B cell (primary cell): ENCODE results near the gene TENT4B. TPM values are rescaled to one million over a fixed set of nuclear protein-coding genes. Genes with fewer than 3 reads are reported as not detected.

Experiments used
- ATAC-seq: fragments of 200-7000 bp; cut with Tn5 transposase; one replicate; pipeline ENCODE4 v1.10.0; 2021; ENCODE audit warnings: low read depth, mild to moderate bottlenecking, moderate number of reproducible peaks, moderate library complexity
- CTCF ChIA-PET: fragments of 350-600 bp; sonication (Branson Sonifier 250); formaldehyde crosslinking; loops from one replicate; lab custom pipeline; 2021; ENCODE audit warnings: antibody characterized with exemption, inconsistent platforms; lab: Charles Lee
- POLR2A ChIA-PET: fragments of 350-600 bp; sonication (Branson Sonifier 250); formaldehyde crosslinking; loops from one replicate; lab custom pipeline; 2021; ENCODE audit warnings: antibody characterized with exemption; lab: Charles Lee
- DNase-seq: peaks from one replicate; pipeline ENCODE4 v3.0.0; 2013
- H2AFZ ChIP-seq: 2 replicates; pipeline ENCODE4 v1.6.1; 2012; ENCODE audit warnings: mild to moderate bottlenecking, low read depth, low read length; ENCODE audit not compliant: insufficient read depth, poor library complexity, severe bottlenecking
- H3K27ac ChIP-seq, 2 donors: 1 replicate in 1 of 2; 2 replicates in 1 of 2; pipeline ENCODE4 v1.5.1; 2012 to 2013; ENCODE audit warnings: low read length in 2 of 2, mild to moderate bottlenecking in 2 of 2, moderate library complexity in 1 of 2
- H3K27me3 ChIP-seq, 4 experiments: fragments of 200-600 bp in 1 of 4; sonication (generic) in 1 of 4; replicated peaks in 1 of 4; 1 replicate in 2 of 4; 2 replicates in 2 of 4; pipeline versions ENCODE4 v1.6.1 to v1.7.0; 2013 to 2016; ENCODE audit warnings: low read length in 3 of 4, mild to moderate bottlenecking in 2 of 4, mixed read lengths in 1 of 4, moderate library complexity in 1 of 4; ENCODE audit not compliant: insufficient read depth in 4 of 4, control insufficient read depth in 3 of 4; ENCODE audit errors: control extremely low read depth in 1 of 4
- H3K36me3 ChIP-seq, 2 experiments: replicated peaks in 1 of 2; 1 replicate in 1 of 2; 2 replicates in 1 of 2; pipeline versions ENCODE4 v1.6.1 to v1.7.1; 2013; ENCODE audit warnings: low read length in 1 of 2; ENCODE audit not compliant: insufficient read depth in 2 of 2, control insufficient read depth in 1 of 2; ENCODE audit errors: control extremely low read depth in 1 of 2, extremely low read depth in 1 of 2
- H3K4me1 ChIP-seq, 2 donors: fragments of 200-600 bp in 1 of 2; sonication (generic) in 1 of 2; 1 replicate in 1 of 2; 2 replicates in 1 of 2; pipeline versions ENCODE4 v1.5.1 to v1.6.1; 2013 to 2017; ENCODE audit warnings: low read length in 2 of 2; ENCODE audit not compliant: control insufficient read depth in 2 of 2, insufficient read depth in 2 of 2
- H3K4me2 ChIP-seq: replicated peaks from 2 replicates; pipeline ENCODE3; 2012; ENCODE audit warnings: mild to moderate bottlenecking, low read depth, low read length; ENCODE audit not compliant: poor library complexity, severe bottlenecking
- H3K4me3 ChIP-seq, 5 experiments: fragments of 200-600 bp in 1 of 5; sonication (generic) in 1 of 5; 1 replicate in 3 of 5; 2 replicates in 2 of 5; pipeline versions ENCODE4 v1.5.1 to v1.7.0; 2011 to 2016; ENCODE audit warnings: low read length in 4 of 5, mild to moderate bottlenecking in 4 of 5, low read depth in 2 of 5, control low read depth in 1 of 5, moderate library complexity in 1 of 5; ENCODE audit not compliant: insufficient read depth in 1 of 5; ENCODE audit errors: control extremely low read depth in 1 of 5, extremely low read depth in 1 of 5
- H3K79me2 ChIP-seq: fragments of 200-600 bp; sonication (generic); one replicate; pipeline ENCODE4 v1.6.0; 2016; ENCODE audit warnings: low read length; ENCODE audit not compliant: control insufficient read depth, insufficient read depth
- H3K9ac ChIP-seq: fragments of 200-600 bp; sonication (generic); 2 replicates; pipeline ENCODE4 v1.6.1; 2017; ENCODE audit warnings: mild to moderate bottlenecking, low read length, moderate library complexity
- H3K9me3 ChIP-seq, 3 donors: one replicate each; pipeline versions ENCODE4 v1.6.1 to v1.7.1; 2013; ENCODE audit warnings: low read length in 2 of 3; ENCODE audit not compliant: control insufficient read depth in 2 of 3, insufficient read depth in 1 of 3; ENCODE audit errors: control extremely low read depth in 1 of 3
- H4K20me1 ChIP-seq: 2 replicates; pipeline ENCODE4 v1.6.0; 2012; ENCODE audit warnings: mild to moderate bottlenecking, low read length; ENCODE audit not compliant: insufficient read depth, control insufficient read depth, poor library complexity, severe bottlenecking
- H3K27ac Mint-ChIP-seq: one replicate; pipeline ENCODE4 v1.8.0; 2021; ENCODE audit warnings: mixed read lengths
- H3K27me3 Mint-ChIP-seq: one replicate; pipeline ENCODE4 v1.8.0; 2021; ENCODE audit warnings: mixed read lengths
- H3K4me1 Mint-ChIP-seq: one replicate; pipeline ENCODE4 v1.8.0; 2021; ENCODE audit warnings: mixed read lengths
- H3K4me3 Mint-ChIP-seq: one replicate; pipeline ENCODE4 v1.8.0; 2021; ENCODE audit warnings: mixed read lengths
- H3K9me3 Mint-ChIP-seq: one replicate; pipeline ENCODE4 v1.8.0; 2022; ENCODE audit warnings: mixed read lengths; ENCODE audit not compliant: insufficient read depth
- EZH2 ChIP-seq: IDR thresholded peaks from 2 replicates; pipeline ENCODE4 v1.6.1; 2012; ENCODE audit warnings: borderline replicate concordance, low read depth, mild to moderate bottlenecking, moderate library complexity, low read length; ENCODE audit not compliant: insufficient read depth, poor library complexity, severe bottlenecking
- WGBS: methylation state at CpG from one replicate; pipeline ENCODE4 v1.1.5; 2013; ENCODE audit warnings: missing lambda C conversion rate; ENCODE audit not compliant: insufficient coverage; 5-methylcytosine and 5-hydroxymethylcytosine counted together
- intact Hi-C: fragments of 100-400 bp; cut with micrococcal nuclease; formaldehyde crosslinking; loops from one replicate; pipeline ENCODE4 v1.10.0; 2022
- polyA plus RNA-seq: library from polyadenylated mRNA; depleted of rRNA; stranded (reverse); fragments of >200 nt; gene quantifications from 2 replicates; pipeline ENCODE4 v1.2.3, GENCODE V29; 2012
- total RNA-seq, 2 donors: library from RNA; stranded (reverse); fragments of 120-200 nt in 1 of 2; gene quantifications; 1 replicate in 1 of 2; 2 replicates in 1 of 2; pipeline versions ENCODE4 v1.2.3 to v1.2.4, GENCODE V29; 2013 to 2022
- TF ChIP-seq, protein P1 (sequence below): fragments of 200-600 bp; IDR thresholded peaks from one replicate; pipeline ENCODE4 v1.8.0; 2022; ENCODE audit warnings: antibody characterized with exemption, mild to moderate bottlenecking

The TENT4B gene
- total and polyA plus RNA-seq, 2 donors (not counting 1 experiment from before 2014, with no cell fraction given) = 6.1 to 17.1 TPM

DNA sequence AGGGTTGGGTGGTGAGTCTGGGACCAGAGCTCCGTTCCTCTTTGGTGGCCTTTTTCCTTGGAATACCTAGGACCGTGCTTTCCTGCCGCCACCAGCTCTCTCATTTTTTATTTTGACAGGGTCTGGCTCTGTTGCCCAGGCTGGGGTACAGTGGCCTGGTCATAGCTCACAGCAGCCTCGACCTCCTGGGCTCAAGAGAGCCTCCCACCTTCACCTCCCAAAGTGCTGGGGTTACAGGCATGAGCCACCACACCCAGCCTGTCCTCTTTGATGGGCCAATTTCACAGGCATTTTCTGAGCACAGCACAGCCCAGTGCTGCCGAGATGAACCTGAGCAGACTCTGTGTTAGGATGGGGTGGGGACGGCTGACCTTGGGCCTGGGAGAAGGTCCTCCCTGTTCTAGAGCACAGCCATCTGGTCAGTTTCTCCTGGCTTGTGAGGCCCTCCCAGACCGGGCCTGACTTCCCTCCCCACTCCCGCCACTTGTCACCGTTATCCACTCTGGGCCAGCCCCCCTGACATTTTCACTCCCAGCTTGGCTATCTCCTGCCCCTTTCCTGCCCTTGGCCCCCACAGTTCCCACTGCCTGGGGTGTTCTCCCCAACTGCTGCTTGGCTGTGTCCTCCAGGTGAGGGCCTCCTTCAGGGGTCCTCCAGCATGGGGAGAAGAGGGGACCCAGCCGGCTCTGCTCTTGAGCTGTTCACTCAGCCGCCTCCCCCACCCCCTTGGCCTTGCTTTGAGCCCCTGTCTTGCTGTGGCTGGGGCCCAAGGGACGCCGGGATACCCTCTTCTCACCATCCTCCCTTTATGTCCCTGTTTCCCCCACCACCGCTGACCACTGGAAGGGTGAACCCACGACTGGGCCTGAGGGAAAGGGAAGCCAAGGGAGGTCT, 118.3 kb downstream of the TENT4B start:
- Histone ChIP-seq H3K27ac (peak overlapping the region in 1 of 2 donors; percentile 93), H3K9ac (no peak overlapping the region), H3K4me2 (no peak overlapping the region), H3K4me1 (peaks cover 61 to 71% of the 10 kb centered on the region in 2 donors), H3K79me2 (peaks cover 64% of the 10 kb centered on the region), H3K27me3 (no peaks in the 10 kb centered on the region), H3K36me3 (no peaks in the 10 kb centered on the region), H4K20me1 (no peaks in the 10 kb centered on the region), H2AFZ (no peak overlapping the region), H3K4me3 (no peak overlapping the region), H3K9me3 (no peaks in the 10 kb centered on the region)
- Mint-ChIP-seq H3K4me3 (no peak overlapping the region), H3K27me3 (no peaks in the 10 kb centered on the region), H3K27ac (peak overlapping the region; percentile 100), H3K9me3 (no peaks in the 10 kb centered on the region), H3K4me1 (peaks cover 74% of the 10 kb centered on the region)
- ChIA-PET CTCF (interaction anchor here (1.1 to 8.5 kb wide), 4 partner anchors 11 to 84 kb away, joined by 6 to 46 read pairs (median 18); no protein-coding TSS in a partner anchor), POLR2A (no interaction called here)
- no peak for DNase-seq
- WGBS = 83% methylated on average over 9 of the region's 15 CpGs
- TF ChIP-seq, protein P1, sequence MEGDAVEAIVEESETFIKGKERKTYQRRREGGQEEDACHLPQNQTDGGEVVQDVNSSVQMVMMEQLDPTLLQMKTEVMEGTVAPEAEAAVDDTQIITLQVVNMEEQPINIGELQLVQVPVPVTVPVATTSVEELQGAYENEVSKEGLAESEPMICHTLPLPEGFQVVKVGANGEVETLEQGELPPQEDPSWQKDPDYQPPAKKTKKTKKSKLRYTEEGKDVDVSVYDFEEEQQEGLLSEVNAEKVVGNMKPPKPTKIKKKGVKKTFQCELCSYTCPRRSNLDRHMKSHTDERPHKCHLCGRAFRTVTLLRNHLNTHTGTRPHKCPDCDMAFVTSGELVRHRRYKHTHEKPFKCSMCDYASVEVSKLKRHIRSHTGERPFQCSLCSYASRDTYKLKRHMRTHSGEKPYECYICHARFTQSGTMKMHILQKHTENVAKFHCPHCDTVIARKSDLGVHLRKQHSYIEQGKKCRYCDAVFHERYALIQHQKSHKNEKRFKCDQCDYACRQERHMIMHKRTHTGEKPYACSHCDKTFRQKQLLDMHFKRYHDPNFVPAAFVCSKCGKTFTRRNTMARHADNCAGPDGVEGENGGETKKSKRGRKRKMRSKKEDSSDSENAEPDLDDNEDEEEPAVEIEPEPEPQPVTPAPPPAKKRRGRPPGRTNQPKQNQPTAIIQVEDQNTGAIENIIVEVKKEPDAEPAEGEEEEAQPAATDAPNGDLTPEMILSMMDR = no peak
- TF ChIP-seq EZH2 = no peak
- intact Hi-C loops = no loop called here
- no peak for ATAC-seq

DNA sequence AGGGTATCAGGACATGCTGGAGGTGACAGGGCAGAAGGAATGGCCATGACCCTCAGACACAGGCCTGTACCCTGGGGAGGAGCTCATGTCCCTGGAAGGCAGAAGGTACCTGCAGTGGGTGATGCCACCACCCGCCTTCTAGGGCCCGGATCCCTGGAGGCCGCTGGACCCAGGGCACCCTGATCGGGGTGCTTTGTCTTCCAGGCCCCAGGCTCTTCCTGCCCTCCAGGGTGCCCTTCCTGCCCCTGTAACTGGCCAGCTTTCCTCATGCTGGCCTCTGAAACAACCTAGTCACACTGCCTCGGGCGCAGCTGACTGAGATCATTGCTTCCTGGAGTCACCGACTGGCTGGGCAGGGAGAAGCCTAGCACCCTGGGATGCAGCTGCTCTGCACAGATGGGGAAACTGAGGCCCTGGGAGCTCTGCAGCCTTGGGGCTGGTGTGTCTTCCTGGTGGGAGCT, 119.0 kb downstream of the TENT4B start:
- no peak overlapping the region for H3K4me3 Mint-ChIP-seq
- 62% methylated on average over 7 of the region's 7 CpGs for WGBS
- CTCF ChIA-PET = interaction anchor here (1.8 to 8.8 kb wide), 8 partner anchors 8 to 83 kb away, joined by 4 to 63 read pairs (median 24); partner anchors contain the start of gene ADCY7
- Histone ChIP-seq H3K79me2 (peaks cover 64% of the 10 kb centered on the region), H3K9ac (no peak overlapping the region), H3K27me3 (no peaks in the 10 kb centered on the region), H4K20me1 (no peaks in the 10 kb centered on the region), H2AFZ (no peak overlapping the region), H3K4me3 (no peak overlapping the region), H3K36me3 (no peaks in the 10 kb centered on the region), H3K4me1 (peaks cover 61 to 71% of the 10 kb centered on the region in 2 donors), H3K9me3 (no peaks in the 10 kb centered on the region), H3K4me2 (peak overlapping the region; percentile 90), H3K27ac (peak overlapping the region; percentile 11 to 93)
- H3K9me3 Mint-ChIP-seq = no peaks in the 10 kb centered on the region
- peak overlapping the region; percentile 100 for H3K27ac Mint-ChIP-seq
- DNase-seq (no peak), ATAC-seq (no peak)
- POLR2A ChIA-PET = interaction anchor here (2.0 to 3.8 kb wide), 3 partner anchors 10 to 25 kb away, joined by 5 to 39 read pairs (median 19); no protein-coding TSS in a partner anchor
- intact Hi-C loops = no loop called here
- H3K27me3 Mint-ChIP-seq = no peaks in the 10 kb centered on the region
- peaks cover 73% of the 10 kb centered on the region for H3K4me1 Mint-ChIP-seq
- TF ChIP-seq, protein P1 = no peak
- TF ChIP-seq EZH2 = no peak
